BE2C (cell line): ENCODE results near the gene TTLL11.

ENCODE experiments used
- DNase-seq: peaks from one replicate; pipeline ENCODE4 v3.0.0-alpha.2; 2020
- H3K27me3 ChIP-seq: fragments of 250-450 bp; sonication (Bioruptor Pico); 2 replicates; pipeline ENCODE4 v1.5.1; 2020; ENCODE audit warnings: mild to moderate bottlenecking
- H3K36me3 ChIP-seq: fragments of 250-450 bp; sonication (Bioruptor Pico); 2 replicates; pipeline ENCODE4 v1.5.1; 2020; ENCODE audit warnings: mild to moderate bottlenecking
- H3K4me1 ChIP-seq: fragments of 250-450 bp; sonication (Bioruptor Pico); 2 replicates; pipeline ENCODE4 v1.5.1; 2020
- H3K4me3 ChIP-seq: 2 replicates; pipeline ENCODE4 v1.5.1; 2011; ENCODE audit warnings: low read depth, low read length
- H3K9me3 ChIP-seq: fragments of 250-450 bp; sonication (Bioruptor Pico); 2 replicates; pipeline ENCODE4 v1.5.1; 2020
- TF ChIP-seq, protein P1 (sequence below): IDR thresholded peaks from 2 replicates; pipeline ENCODE4 v1.5.1; 2012; ENCODE audit warnings: mild to moderate bottlenecking, low read depth, low read length

The TTLL11 gene

GRCh38 chr9:121818016-121818661, 275.0 kb downstream of the TTLL11 start:
- no peak for DNase-seq
- TF ChIP-seq, protein P1, sequence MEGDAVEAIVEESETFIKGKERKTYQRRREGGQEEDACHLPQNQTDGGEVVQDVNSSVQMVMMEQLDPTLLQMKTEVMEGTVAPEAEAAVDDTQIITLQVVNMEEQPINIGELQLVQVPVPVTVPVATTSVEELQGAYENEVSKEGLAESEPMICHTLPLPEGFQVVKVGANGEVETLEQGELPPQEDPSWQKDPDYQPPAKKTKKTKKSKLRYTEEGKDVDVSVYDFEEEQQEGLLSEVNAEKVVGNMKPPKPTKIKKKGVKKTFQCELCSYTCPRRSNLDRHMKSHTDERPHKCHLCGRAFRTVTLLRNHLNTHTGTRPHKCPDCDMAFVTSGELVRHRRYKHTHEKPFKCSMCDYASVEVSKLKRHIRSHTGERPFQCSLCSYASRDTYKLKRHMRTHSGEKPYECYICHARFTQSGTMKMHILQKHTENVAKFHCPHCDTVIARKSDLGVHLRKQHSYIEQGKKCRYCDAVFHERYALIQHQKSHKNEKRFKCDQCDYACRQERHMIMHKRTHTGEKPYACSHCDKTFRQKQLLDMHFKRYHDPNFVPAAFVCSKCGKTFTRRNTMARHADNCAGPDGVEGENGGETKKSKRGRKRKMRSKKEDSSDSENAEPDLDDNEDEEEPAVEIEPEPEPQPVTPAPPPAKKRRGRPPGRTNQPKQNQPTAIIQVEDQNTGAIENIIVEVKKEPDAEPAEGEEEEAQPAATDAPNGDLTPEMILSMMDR: no peak
- H3K4me3 ChIP-seq: no peak overlapping the region
- H3K4me1 ChIP-seq: peaks cover 4% of the 10 kb centered on the region
- H3K36me3 ChIP-seq: no peaks in the 10 kb centered on the region
- no peaks in the 10 kb centered on the region for H3K9me3 ChIP-seq
- H3K27me3 ChIP-seq: no peaks in the 10 kb centered on the region

GRCh38 chr9:121817476-121817875, 275.6 kb downstream of the TTLL11 start:
- Histone ChIP-seq H3K36me3 (no peaks in the 10 kb centered on the region), H3K27me3 (no peaks in the 10 kb centered on the region), H3K9me3 (no peaks in the 10 kb centered on the region), H3K4me3 (no peak overlapping the region), H3K4me1 (peaks cover 4% of the 10 kb centered on the region)
- TF ChIP-seq, protein P1: no peak
- DNase-seq: no peak

DNA sequence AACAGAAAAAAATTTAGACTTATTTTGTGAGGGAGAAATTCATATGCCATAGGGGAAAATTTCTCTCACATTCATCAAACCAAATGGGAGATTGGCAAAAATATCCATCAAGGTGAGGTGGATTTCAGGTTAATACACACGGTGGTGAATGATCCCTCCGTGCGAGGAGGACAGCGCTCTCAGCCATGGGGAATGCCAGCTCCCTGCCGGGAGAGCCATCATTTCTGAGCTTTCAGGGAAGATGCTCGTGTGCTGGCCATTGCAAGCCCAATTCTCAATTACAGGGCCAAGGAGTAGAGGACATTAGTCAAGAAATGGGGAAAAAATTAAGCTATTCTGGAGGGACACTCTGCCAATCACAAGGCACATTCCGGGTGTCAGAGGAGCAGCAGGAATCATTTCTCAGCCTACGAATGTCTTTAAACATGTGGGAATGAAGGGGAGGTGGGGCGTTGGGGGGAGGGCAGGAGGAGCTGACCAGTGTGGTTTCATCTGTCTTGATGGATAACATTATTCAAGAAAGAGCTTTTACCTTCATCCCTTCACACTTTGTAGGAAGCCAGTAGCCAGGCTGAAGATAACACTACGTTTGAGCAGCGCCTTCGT, 276.2 kb downstream of the TTLL11 start:
- Histone ChIP-seq H3K4me1 (peaks cover 4% of the 10 kb centered on the region), H3K27me3 (no peaks in the 10 kb centered on the region), H3K36me3 (no peaks in the 10 kb centered on the region), H3K9me3 (no peaks in the 10 kb centered on the region), H3K4me3 (no peak overlapping the region)
- TF ChIP-seq, protein P1: no peak
- no peak for DNase-seq

- Histone ChIP-seq H3K36me3 (no peaks in the 10 kb centered on the region), H3K27me3 (no peaks in the 10 kb centered on the region), H3K4me1 (peaks cover 4% of the 10 kb centered on the region), H3K9me3 (no peaks in the 10 kb centered on the region), H3K4me3 (no peak overlapping the region)
- no peak for DNase-seq
- TF ChIP-seq, protein P1: no peak
These were observed 276.7 kb downstream of the TTLL11 start for GRCh38 chr9:121816449-121816817.

DNA sequence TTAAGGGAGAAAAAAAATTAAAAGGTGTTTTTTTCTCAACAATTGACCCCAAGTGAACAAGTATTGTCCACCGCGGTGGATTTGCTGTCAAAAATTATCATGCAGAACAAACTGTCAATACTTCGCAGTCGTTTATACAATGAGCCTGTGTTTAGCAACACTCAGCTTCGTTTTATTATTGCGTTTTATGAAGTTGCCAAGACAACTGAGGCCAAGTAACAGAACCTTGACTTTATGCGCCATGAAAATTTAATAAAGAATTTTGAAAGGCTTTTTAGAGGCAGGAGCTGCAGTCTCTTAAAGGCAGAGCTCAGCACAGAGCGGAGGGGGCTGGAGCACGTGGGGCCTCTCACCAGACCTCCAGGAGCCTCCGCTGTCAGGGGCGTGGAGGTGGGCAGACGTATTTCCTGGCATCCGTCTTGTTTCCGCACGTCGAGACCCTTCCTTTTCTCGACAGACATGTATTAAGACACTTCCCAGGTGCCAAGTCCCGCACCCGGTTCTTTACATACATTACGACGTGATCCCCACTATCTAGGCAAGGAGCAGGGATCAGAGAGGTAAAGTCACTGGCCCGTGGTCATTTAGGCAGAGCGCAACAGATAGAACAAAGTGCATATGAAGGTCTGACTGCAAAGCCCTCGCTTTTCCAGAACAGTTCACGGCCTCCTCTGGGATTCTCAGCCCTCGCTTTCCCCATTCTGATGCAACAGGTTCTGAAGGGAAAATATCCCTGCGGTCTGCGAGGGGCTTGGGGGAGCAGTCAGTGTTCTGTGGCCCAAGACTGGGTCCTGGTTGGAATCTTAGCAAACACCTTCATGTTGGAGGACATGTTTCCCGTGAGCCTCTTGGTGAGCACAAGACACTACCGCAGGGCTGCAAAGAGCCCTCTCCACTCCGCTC, 277.3 kb downstream of the TTLL11 start:
- TF ChIP-seq, protein P1: no peak
- no peaks in the 10 kb centered on the region for H3K36me3 ChIP-seq
- peaks cover 4% of the 10 kb centered on the region for H3K4me1 ChIP-seq
- no peak for DNase-seq
- H3K4me3 ChIP-seq: no peak overlapping the region
- H3K27me3 ChIP-seq: no peaks in the 10 kb centered on the region
- no peaks in the 10 kb centered on the region for H3K9me3 ChIP-seq

- TF ChIP-seq, protein P1: no peak
- H3K27me3 ChIP-seq: no peaks in the 10 kb centered on the region
- no peaks in the 10 kb centered on the region for H3K36me3 ChIP-seq
- no peak overlapping the region for H3K4me3 ChIP-seq
- DNase-seq: no peak
- peaks cover 4% of the 10 kb centered on the region for H3K4me1 ChIP-seq
- H3K9me3 ChIP-seq: no peaks in the 10 kb centered on the region
These were observed 278.0 kb downstream of the TTLL11 start for GRCh38 chr9:121815084-121815483.
